Activated gamma-delta T cell treated with Interleukin-2 at 50 U/mL for 16 hours (primary cell): ENCODE measurements around the gene AGO3.
"Not testable (repeated sequence)": the region's sequence is repeated elsewhere in the genome, so short reads cannot be mapped to it uniquely, and the experiment has no call there.

Experiments used
- DNase-seq: peaks from one replicate; pipeline ENCODE4 v3.0.0-alpha.2; 2020

AGO3 gene

DNA sequence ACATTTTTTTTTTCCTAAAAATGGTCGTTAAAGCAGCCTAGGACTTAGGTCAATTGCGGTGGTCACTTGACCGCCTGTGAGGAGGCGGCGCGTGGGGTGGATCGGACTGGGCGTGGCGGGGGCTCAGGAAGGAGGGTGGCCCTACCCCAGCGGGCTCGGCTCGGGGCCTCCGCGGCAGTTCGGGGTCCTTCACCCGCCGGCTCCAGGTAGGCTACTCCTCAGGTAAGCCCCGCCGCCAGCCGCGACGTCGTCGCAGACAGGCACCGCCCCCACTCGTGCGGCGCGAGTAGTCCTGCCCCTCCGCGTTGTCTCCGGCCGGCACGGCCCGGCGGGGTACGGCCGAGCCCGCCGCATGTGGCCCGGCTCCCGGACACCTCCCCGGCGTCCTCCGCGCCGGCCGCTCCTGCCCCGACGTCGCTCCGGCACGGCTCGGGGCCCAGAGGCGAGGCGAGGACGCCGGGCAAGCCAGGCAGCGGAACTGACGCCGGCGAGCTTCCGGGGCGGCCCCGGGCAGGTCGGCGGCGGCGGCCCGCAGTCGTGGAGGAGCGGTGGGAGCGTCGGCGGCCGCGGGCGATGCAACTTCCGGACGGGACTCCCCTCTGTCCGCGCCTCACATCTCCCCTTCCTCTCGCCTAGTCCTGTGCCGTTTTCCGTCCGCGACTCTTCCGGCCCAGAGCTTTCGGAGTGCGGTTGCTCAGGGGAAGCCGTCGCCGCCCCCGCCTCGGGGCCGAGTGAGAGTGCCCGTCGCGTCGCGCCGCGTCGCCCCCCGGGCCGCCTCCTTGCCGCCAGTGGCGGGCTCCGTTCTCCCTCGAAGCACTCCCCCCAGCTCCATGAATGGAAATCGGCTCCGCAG, at the start of gene AGO3:
Gene AGO3 (plus strand): TSS at position 513 of the 853 bp plus-strand sequence. CDS start 322 bp downstream, at position 835.
- DNase-seq, result peak; percentile 81

DNA sequence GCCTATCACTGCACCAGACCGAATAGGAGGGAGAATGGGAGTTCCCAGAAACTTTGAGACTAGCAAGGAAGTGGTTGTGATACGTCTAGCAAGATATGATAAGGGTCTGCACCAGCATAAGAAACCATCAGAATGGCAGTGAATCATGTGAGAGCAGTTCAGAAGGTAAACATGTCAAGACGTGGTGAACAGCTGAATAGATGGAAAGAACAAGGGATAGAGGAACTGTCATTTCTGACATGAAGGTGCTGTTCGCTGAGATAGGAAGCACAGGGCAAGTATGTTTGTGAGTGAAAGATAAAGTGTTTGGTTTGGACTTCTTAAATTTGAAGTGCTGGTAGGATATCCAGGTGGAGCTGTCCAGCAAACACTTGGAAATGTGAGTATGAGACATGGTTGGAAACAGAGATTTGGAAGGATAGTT, 49.0 kb upstream of the AGO3 start:
- DNase-seq, result no peak

DNA sequence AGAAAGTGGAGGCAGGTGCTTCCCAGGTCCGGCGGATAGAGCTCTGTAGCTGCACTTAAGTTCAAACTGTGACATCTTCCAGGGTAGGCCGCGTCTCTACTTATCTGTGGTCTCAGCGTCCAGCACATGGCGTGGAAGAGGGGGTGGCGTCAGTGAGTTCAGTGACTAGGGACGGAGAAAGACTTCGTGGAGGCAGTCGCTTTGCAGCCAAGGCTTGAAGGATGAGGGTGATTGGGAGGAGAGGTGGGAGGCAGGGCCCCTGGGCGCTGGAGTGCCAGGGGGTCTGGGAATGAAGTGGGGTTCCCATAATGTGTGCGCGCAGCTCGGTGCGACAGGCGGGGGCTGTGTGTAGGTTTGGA, 48.3 kb upstream of the AGO3 start:
- no peak for DNase-seq

DNA sequence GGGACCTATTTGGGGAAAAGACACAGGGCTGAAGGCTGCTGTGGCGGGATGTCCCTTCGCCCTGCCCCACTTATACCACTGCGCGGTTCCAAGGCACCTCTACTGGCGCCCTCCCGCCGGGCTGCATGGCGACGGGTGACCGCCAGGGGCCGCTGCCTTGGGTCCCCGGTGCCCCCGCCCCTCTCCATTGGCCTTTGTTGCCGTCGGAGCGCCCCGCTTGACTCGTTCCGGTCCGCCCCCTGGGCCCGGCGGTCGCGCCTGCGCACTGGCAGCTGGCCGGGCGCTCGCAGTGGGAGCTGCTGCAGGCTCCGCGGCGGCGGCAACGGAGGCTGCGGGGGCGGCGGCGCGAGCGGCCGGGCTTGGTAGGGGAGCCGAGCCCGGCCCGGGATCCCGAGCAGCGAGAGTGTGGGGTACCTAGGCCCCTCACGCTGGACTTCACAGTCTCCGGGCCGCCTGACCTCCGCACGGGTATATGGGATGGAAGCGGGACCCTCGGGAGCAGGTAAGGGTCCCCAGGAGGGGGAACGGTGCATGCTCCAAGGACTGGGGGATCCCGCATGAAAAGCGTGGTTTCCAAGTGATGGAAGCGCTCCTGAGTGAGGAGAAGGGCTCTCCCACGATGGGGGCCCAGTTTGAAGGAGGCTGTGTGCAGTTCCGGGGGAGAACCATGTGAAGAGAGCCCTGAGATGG, 47.8 kb upstream of the AGO3 start, which contains the start of gene AGO1:
Gene AGO1 (plus strand): TSS at position 265 of the 690 bp plus-strand sequence. CDS start 213 bp downstream, at position 478.
- peak; percentile 97 for DNase-seq

DNA sequence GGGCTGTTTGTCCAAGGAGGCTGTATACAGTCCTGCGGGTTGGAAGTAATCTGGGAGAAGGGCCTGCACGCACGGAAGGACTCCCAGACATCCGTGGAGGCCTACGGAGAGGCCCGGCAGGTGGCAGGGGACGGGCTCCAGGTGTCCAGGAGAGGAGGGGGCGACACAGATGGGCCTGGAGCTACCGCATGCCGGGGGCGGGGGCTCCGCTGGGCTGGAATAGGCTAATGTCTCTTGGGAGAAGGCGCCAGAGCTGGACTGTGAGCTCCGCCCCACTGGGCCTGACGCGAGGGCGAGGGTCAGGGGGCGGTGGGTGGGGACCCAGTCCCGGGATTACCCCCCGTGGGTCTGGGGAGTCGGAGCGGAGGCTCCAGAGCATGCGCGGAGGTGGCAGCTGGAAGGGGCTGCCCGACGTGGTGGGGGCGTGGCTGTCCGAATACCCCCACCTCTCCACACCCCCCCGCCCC, 47.2 kb upstream of the AGO3 start:
- peak; percentile 20 for DNase-seq

DNA sequence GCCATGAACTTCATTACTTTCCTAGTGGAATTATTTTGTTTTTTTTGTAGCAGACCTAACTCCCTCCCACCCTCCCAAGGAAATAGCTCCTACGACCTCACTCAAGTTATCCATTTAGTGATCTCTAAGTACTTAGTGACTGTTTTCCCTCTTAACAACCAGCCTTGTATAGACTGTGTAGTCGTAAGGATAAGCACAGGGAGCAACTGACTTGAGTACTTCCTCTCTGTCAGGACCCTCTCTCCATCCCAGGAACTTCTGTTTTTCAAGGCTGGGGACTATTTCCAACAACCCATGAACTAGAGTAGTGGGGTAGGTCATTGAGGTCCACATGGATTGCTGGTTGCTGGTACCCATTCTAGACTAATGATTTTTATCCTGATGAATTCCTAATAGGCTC, 46.0 kb upstream of the AGO3 start:
- DNase-seq, result no peak

DNA sequence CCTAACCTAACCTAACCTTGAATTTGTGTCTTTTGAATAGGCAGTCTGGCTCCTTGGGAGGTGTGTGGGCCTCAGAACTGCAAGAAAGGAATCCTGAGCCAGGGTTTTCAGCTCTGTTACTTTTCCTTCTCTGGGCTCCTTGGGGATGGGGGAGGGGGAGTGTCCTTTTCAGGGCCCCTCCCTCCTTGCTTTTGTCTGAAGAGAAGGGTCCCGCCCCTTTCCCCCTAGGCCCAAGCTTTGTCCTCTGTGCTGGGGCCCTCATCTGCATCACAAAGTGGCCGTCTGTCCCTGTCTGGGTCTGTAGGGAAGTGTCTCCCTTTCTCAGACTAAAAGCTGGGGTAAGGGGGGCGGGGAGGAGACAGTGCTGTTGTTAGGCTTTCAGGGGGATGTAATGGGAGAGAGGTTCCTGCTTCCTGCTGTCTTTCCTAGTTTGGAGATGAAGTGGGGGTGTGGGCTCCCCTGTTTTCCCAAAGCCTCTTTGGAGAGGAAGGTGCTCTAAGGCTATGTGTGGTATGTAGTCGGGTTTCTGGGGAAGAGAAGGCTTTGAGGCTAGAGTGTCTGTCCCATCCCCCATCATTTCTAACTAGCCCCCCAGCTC, 44.8 kb upstream of the AGO3 start:
- no peak for DNase-seq

DNA sequence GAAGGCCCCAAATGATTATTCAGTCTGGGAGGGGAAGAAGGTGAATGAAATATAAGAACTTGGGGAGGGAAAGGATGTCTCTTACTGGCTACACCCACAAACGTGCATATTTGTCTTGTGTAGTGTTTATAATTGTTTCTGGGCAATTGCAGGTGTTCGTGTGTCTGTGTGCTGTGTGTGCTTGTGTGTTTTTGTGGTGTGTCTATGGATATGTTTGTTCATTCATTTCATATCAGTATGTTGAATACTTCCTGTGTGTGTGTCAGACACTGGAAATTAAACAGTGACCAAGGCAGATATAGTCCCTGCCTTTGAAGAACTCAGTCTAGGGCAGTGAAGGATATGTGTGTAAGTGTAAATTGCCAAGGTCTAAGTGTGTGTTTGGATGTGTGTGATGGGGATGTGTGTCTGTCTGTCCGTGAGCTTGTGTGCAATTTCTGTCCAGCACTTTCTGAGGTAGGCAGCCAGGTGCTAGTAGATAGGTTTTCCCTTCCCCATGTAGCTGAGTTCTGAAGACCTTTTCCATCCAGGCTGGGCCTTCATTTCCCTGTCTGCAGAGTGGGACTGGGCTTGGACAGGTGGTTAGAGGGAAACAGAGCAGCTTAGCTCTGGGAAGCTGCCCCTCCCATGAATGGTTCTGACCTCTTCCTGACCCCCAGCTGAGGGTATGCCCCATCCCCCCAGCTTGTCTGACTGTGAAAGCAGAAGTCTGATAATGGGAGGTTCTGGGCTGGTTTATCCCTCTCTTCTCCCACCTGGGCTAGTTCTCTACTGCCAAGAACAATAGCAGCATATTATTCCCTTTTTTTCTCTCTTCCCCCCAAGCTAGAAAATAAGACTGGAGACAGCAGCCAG, 44.1 kb upstream of the AGO3 start:
- DNase-seq, result no peak

DNA sequence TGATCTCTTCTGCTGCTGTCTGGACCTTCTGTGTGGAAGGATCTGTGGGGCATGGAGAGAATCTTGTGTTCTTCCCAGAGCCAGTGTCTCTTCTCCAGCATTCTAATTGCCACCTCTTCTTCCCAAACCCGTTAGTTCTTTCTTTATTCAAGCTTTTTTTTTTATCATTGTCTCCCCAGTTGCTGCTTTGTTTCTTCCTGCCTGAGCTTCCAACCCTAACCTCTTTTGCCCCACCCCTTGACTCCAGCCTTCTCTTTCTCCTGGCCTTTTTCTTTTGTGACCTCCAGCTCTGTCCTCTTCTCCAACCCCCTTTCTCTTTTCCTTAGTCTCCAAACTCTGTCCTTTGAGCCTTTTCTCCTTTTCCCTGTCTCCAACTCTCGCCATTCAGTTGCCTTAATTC, 43.4 kb upstream of the AGO3 start:
- DNase-seq, result no peak

DNA sequence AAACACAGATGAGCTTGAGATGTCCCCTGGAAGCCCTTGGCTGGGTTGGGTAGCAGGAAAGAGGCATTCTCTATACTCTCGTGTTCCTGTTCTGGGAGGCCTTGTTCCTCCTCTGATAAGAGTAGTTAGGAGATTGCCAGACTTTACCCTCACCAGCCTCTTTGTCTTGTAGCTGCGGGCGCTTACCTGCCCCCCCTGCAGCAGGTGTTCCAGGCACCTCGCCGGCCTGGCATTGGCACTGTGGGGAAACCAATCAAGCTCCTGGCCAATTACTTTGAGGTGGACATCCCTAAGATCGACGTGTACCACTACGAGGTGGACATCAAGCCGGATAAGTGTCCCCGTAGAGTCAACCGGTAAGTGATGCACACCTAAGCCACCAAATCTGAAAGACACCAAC, 42.6 kb upstream of the AGO3 start:
- no peak for DNase-seq

DNA sequence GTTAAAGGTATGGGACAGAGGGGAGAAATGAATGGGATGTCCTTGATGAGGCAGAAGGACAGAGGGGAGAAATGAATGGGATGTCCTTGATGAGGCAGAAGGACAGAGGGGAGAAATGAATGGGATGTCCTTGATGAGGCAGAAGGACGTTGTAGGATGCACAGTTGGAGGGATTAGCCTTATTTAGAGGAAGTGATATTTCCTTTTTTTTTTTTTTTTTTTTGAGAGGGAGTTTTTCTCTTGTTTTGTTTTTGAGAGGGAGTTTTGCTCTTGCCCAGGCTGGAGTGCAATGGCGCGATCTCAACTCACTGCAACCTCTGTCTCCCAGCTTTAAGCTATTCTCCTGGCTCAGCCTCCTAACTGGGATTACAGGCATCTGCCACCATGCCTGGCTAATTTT, 41.9 kb upstream of the AGO3 start:
- not testable (repeated sequence) for DNase-seq

DNA sequence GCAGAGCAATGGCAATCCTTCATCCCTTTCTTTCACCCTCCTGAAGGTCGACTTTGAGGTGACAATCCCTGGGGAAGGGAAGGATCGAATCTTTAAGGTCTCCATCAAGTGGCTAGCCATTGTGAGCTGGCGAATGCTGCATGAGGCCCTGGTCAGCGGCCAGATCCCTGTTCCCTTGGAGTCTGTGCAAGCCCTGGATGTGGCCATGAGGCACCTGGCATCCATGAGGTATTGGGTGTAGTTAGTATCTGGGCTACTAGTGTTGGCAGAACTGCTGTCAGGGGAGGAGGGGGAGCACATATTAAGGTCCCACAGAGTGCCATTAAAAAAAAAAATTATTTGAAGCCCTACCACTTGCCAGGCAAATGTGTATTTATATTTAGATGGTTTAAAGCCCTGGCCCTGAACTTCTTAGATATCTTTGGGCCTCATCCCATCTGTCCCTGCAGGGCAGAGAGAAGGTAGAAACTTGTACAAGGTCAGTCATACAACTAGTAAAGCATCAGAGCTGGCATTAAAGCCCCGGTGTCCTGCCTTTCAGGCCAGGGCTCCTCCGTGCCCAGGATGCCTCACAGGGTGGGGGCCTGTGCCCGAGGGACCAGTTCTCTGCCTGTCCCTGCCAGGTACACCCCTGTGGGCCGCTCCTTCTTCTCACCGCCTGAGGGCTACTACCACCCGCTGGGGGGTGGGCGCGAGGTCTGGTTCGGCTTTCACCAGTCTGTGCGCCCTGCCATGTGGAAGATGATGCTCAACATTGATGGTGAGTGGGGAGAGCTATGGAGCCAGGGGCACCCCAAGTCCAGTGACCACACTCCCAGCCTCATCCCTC, 37.6 kb upstream of the AGO3 start:
- no peak for DNase-seq

DNA sequence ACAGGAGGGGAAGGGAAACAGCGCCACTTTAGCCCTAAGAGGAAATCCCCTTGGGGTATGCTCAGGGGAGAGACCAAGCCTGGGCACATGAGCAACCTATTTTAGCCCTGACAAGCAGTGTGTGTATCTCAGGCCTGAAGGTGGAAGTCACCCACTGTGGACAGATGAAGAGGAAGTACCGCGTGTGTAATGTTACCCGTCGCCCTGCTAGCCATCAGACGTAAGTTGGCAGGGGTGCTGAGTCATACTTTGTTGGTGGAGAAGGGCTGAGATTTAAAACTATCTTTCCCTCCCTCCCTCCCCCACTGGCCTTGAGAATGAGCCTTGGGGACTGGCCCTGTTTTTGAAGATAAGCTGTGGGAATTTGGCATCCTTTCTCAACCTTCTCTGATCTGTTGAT, 36.7 kb upstream of the AGO3 start:
- no peak for DNase-seq

DNA sequence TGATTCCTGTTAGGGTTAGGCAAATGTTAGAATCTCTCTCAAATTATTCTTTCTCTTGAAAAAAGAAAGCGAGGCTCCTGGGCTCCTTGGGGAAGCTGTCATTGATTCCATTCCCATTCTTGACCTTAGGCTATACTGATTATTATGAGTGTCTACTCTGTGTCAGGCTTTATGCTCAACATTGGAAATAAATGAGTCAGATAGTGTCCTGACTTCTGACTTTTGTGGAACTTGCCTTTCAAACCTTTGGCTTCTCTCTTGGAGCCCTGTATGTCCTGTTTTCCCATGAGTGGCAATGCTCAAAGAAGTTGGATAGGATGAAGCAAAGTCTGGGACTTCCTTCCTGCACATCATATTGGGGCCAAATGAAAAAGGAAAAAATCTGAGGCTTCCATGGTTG, 36.2 kb upstream of the AGO3 start:
- DNase-seq, result no peak

DNA sequence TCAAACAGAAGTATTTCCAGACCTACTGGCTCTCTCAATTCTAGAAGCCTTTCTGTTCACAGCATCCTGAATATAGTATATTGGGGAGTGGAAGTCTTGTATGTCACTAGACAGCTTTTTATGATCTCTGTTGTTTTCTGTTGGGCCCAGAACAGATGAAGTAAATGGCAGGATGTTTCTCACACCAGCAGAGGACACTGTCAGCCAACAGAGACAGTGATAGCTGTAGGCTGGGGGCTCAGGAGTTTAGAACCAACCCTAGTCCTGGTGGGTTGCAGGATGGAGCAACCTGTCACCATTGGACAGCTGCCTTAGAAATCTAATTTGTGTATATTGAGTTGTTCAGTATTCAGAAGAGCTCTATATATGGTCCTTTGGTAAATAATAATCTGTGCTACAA, 31.0 kb upstream of the AGO3 start:
- DNase-seq, result no peak

DNA sequence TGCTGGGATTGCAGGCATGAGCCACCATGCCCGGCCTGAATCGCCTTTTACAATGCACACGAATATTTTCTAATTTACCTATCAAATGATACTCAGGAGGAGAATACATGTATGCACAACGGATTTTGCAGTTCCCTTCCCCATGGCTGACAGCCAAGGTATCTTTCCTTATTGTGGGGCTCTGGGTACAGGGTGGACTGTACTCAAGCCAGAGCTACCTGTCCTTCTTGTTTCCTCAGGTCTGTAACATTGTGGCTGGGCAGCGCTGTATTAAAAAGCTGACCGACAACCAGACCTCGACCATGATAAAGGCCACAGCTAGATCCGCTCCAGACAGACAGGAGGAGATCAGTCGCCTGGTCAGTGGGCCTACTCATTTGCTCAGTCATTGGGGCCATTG, 29.7 kb upstream of the AGO3 start:
- no peak for DNase-seq

DNA sequence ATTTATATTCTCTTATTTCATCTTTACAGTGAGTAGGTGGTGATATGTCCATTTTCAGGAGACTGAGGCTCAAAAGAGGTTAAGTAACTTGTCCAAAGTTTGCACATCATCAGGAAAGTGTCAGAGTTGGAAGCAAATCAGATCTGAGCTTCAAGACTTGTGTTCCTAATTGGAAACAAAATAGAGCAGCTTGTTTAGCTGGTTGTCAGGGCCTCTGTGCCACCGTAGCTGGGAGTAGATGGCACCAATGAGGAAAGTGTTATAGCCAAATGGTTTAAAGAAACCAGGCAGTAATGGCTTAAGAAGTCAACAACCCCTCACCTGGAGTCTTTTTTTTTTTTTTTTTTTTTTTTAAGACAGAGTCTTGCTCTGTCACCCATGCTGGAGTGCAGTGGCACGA, 28.2 kb upstream of the AGO3 start:
- DNase-seq, result no peak

DNA sequence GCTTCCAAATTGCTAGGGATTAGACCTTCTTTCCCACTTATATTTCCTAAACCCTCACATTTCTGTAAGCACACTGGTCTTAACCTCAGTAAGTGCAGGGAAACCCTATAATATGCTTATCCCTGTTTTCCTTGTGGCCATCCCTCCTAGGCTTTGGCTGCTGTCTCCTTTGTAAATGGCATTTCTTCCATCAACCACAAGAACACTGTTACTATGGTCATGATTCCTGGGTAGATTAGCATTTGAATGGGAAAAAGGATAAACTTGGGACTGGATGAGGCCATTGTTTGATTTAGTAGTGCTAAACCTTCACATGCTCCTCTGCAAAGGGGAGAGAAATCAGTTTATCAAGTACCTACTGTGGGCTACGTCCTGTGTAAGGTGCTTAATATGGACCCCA, 16.2 kb upstream of the AGO3 start:
- DNase-seq, result no peak

DNA sequence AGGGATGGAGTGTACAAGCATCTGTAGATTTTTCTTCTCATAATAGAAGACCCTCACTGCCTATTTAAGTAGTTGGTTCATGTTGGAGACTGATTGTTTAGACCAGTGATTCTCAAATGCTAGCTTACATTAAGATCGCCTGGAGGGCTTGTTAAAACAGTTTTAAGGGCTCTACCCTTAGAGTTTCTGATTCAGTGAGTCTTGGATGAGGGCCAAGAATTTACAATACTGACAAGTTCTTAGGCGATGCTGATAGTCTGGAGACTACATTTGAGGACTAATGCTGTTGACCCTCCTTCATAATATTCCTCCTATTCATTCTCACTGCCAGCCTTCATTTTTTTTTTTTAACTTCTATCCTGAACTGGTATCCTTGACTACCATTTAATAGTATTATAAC, 15.2 kb upstream of the AGO3 start:
- no peak for DNase-seq

DNA sequence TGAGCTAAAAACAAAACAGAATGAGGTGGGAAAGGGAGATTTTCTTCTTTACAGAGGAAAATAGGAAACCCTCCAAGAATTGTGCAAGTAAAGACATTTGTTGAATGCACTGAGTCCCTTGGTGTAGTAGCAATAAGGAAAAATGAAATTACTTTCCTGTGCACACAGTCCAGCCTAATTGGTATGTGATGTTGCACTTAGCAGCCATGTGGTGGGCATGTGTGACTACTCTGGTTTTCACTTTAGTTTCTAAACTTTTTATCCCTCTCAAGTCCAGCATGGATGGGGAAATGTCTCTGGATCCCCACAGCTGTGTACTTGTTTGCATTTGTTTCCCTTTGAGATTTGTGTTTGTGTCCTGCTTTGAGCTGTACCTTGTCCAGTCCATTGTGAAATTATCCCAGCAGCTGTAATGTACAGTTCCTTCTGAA, 7.1 kb upstream of the AGO3 start:
- DNase-seq, result no peak

DNA sequence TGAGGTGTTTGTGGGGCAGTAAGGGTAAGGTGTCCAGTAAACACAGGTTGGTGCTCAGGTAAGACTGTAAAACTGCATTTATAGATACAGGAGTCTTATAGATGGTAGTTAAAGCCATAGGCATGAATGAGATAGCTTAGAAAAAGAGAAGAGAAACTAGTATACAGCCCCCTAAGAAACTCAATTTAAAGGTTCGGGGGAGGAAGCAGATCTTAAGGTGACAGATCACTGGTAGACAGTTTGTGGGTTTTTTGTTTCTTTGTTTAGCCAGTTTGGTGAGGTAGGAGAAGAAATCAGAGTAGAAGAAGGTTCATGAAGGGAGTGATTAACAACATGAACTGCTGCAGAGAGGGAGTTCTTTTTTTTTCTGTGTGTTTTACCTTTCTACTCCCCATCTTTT, 6.1 kb upstream of the AGO3 start:
- no peak for DNase-seq

DNA sequence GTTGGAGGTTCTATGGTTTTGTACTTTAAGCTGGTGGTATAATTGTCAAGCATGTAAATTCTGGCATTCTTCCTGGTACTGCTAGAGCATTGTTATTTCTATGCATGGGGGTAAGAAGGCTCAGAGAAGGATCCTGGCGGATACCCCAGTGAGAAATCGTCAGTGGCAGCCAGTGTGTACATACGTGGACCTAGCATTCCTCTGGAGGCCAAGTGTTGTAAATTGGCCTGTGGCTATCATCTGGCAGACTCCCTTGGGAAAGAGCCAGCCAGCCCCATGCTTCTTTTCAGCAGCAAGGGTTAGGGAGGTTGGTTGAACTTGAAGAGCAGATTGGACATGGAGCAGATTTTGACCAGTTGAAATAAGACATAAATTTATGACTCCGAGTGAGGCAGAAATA, 5.2 kb upstream of the AGO3 start:
- no peak for DNase-seq
